SK-N-SH (cell line): ENCODE measurements around the gene CACNA2D3. TPM values are rescaled to one million over a fixed set of nuclear protein-coding genes. Genes with fewer than 3 reads are reported as not detected.
A peak's percentile ranks its signal among the peaks of the same experiment; 100 is the strongest.

ENCODE experiments used
- CTCF ChIA-PET: fragments of 300-600, 350-600 bp; formaldehyde crosslinking; extraction: SDS; loops from one replicate; lab custom pipeline; 2021; lab: Yijun Ruan, JAX
- POLR2A ChIA-PET: fragments of 350-600 bp; sonication (Branson Sonifier 250); formaldehyde crosslinking; extraction: SDS; loops from one replicate; lab custom pipeline; 2020; ENCODE audit warnings: antibody characterized with exemption, inconsistent platforms; lab: Yijun Ruan, JAX
- DNase-seq: peaks from one replicate; pipeline ENCODE4 v3.0.0; 2012
- H2AFZ ChIP-seq: fragments of 200-600 bp; sonication (generic); 2 replicates; pipeline ENCODE4 v1.8.1; 2016; ENCODE audit warnings: antibody characterized with exemption, mild to moderate bottlenecking, low read depth
- H3F3A ChIP-seq: fragments of 200-600 bp; sonication (generic); replicated peaks from 2 replicates; pipeline ENCODE3; 2016; ENCODE audit warnings: antibody characterized with exemption, mild to moderate bottlenecking; ENCODE audit not compliant: insufficient read depth
- H3K27ac ChIP-seq, 2 experiments: fragments of 200-500 bp in 1 of 2; fragments of 200-600 bp in 1 of 2; sonication (Bioruptor generic) in 1 of 2; sonication (generic), shearing (Covaris generic) in 1 of 2; 2 replicates each; pipeline versions ENCODE4 v1.5.1 to v1.6.1; 2014 to 2016; ENCODE audit warnings: low read depth in 2 of 2, inconsistent platforms in 1 of 2, low read length in 1 of 2, mild to moderate bottlenecking in 1 of 2, mixed read lengths in 1 of 2
- H3K27me3 ChIP-seq: fragments of 200-600 bp; sonication (generic), shearing (Covaris generic); 2 replicates; pipeline ENCODE4 v1.6.1; 2016; ENCODE audit warnings: mixed run types; ENCODE audit not compliant: insufficient read depth
- H3K36me3 ChIP-seq, 2 experiments: fragments of 200-500 bp in 1 of 2; fragments of 200-600 bp in 1 of 2; sonication (Bioruptor generic) in 1 of 2; sonication (generic) in 1 of 2; replicated peaks in 1 of 2; 2 replicates each; pipeline versions ENCODE3 to v1.5.1; 2014 to 2016; ENCODE audit warnings: low read length in 1 of 2, mild to moderate bottlenecking in 1 of 2; ENCODE audit not compliant: insufficient read depth in 2 of 2, control insufficient read depth in 1 of 2
- H3K4me1 ChIP-seq, 2 experiments: fragments of 200-500 bp in 1 of 2; fragments of 200-600 bp in 1 of 2; sonication (Bioruptor generic) in 1 of 2; sonication (generic), shearing (Covaris generic) in 1 of 2; 2 replicates each; pipeline versions ENCODE4 v1.5.1 to v1.6.1; 2014 to 2016; ENCODE audit warnings: low read depth in 1 of 2, low read length in 1 of 2, mixed run types in 1 of 2; ENCODE audit not compliant: insufficient read depth in 2 of 2, control insufficient read depth in 1 of 2
- H3K4me2 ChIP-seq: fragments of 200-600 bp; sonication (generic), shearing (Covaris generic); 2 replicates; pipeline ENCODE4 v1.6.1; 2017; ENCODE audit warnings: mixed run types
- H3K4me3 ChIP-seq, 2 experiments: fragments of 200-500 bp in 1 of 2; fragments of 200-600 bp in 1 of 2; sonication (Bioruptor generic) in 1 of 2; sonication (generic), shearing (Covaris generic) in 1 of 2; 2 replicates each; pipeline versions ENCODE4 v1.5.1 to v1.8.1; 2014 to 2016; ENCODE audit warnings: low read depth in 2 of 2, inconsistent platforms in 1 of 2, low read length in 1 of 2, mild to moderate bottlenecking in 1 of 2, mixed read lengths in 1 of 2, moderate library complexity in 1 of 2
- H3K79me2 ChIP-seq: fragments of 200-600 bp; sonication (generic); 2 replicates; pipeline ENCODE4 v1.8.1; 2017; ENCODE audit warnings: mild to moderate bottlenecking; ENCODE audit not compliant: insufficient read depth
- H3K9ac ChIP-seq: fragments of 200-600 bp; sonication (generic); 2 replicates; pipeline ENCODE4 v1.6.1; 2017; ENCODE audit warnings: mixed run types
- H3K9me2 ChIP-seq: fragments of 200-600 bp; sonication (generic); 2 replicates; pipeline ENCODE4 v1.6.1; 2017; ENCODE audit warnings: mixed run types
- H3K9me3 ChIP-seq: fragments of 200-600 bp; sonication (generic); 2 replicates; pipeline ENCODE4 v1.6.1; 2017; ENCODE audit warnings: mixed run types, mild to moderate bottlenecking, moderate library complexity
- H4K20me1 ChIP-seq: fragments of 200-600 bp; sonication (generic); 2 replicates; pipeline ENCODE4 v1.6.1; 2017; ENCODE audit warnings: mild to moderate bottlenecking, mixed run types; ENCODE audit not compliant: insufficient read depth
- ELF1 ChIP-seq: IDR thresholded peaks from 2 replicates; pipeline ENCODE4 v1.4.0; 2012
- EP300 ChIP-seq, 2 experiments: IDR thresholded peaks; 2 replicates each; pipeline versions ENCODE4 v1.4.0 to v1.6.1; 2012; ENCODE audit warnings: borderline replicate concordance in 1 of 2, low read depth in 1 of 2, low read length in 1 of 2
- FOSL2 ChIP-seq: IDR thresholded peaks from 2 replicates; pipeline ENCODE4 v1.4.0; 2012; ENCODE audit warnings: low read depth, mild to moderate bottlenecking, moderate library complexity, borderline replicate concordance
- FOXJ3 ChIP-seq: sonication (generic); formaldehyde crosslinking; IDR thresholded peaks from 2 replicates; pipeline ENCODE4 v1.5.1; 2020; ENCODE audit warnings: mild to moderate bottlenecking, missing genetic modification reagents
- GABPA ChIP-seq: IDR thresholded peaks from 2 replicates; pipeline ENCODE4 v1.4.0; 2012; ENCODE audit warnings: low read depth, mild to moderate bottlenecking
- GATA2 ChIP-seq: sonication (generic); formaldehyde crosslinking; IDR thresholded peaks from 2 replicates; pipeline ENCODE4 v1.5.0; 2020; ENCODE audit warnings: mild to moderate bottlenecking, missing genetic modification reagents
- JUND ChIP-seq: IDR thresholded peaks from 2 replicates; pipeline ENCODE4 v1.4.0; 2012
- MEF2A ChIP-seq: IDR thresholded peaks from 2 replicates; pipeline ENCODE4 v1.4.0; 2012; ENCODE audit warnings: low read depth, borderline replicate concordance
- NFIC ChIP-seq: IDR thresholded peaks from 2 replicates; pipeline ENCODE4 v1.4.0; 2012; ENCODE audit warnings: borderline replicate concordance
- NRF1 ChIP-seq: IDR thresholded peaks from 2 replicates; pipeline ENCODE4 v1.6.1; 2012; ENCODE audit warnings: low read depth, mild to moderate bottlenecking, low read length
- POLR2AphosphoS5 ChIP-seq: IDR thresholded peaks from 2 replicates; pipeline ENCODE4 v1.6.1; 2012; ENCODE audit warnings: low read depth, low read length
- RAD21 ChIP-seq: IDR thresholded peaks from 2 replicates; pipeline ENCODE4 v1.6.1; 2012; ENCODE audit warnings: mild to moderate bottlenecking, low read length
- SIN3A ChIP-seq: IDR thresholded peaks from 2 replicates; pipeline ENCODE4 v1.6.1; 2012; ENCODE audit warnings: low read depth, mild to moderate bottlenecking, low read length, moderate library complexity, borderline replicate concordance
- TEAD4 ChIP-seq: IDR thresholded peaks from 2 replicates; pipeline ENCODE4 v1.4.0; 2012; ENCODE audit warnings: mild to moderate bottlenecking, borderline replicate concordance; ENCODE audit not compliant: insufficient read depth
- YY1 ChIP-seq: IDR thresholded peaks from 2 replicates; pipeline ENCODE4 v1.4.0; 2012; ENCODE audit warnings: low read depth, mild to moderate bottlenecking
- ZBTB33 ChIP-seq: IDR thresholded peaks from 2 replicates; pipeline ENCODE4 v1.4.0; 2012; ENCODE audit warnings: low read depth, borderline replicate concordance
- WGBS: methylation state at CpG from one replicate; pipeline ENCODE4 v1.1.6; 2017; ENCODE audit warnings: low lambda C conversion rate; 5-methylcytosine and 5-hydroxymethylcytosine counted together
- polyA plus RNA-seq, 3 experiments: library from polyadenylated mRNA; depleted of rRNA; stranded (reverse); fragments of >200 nt; gene quantifications; 2 replicates each; pipeline ENCODE4 v1.2.3, GENCODE V29; 2012
- TF ChIP-seq, protein P1 (sequence below): fragments of 150-350 bp; IDR thresholded peaks from 2 replicates; pipeline ENCODE4 v1.6.1; 2016; ENCODE audit warnings: mild to moderate bottlenecking, low read depth, low read length
- TF ChIP-seq, protein P2 (sequence below): fragments of 200-600 bp; sonication (generic); IDR thresholded peaks from 2 replicates; pipeline ENCODE4 v1.6.1; 2017; ENCODE audit warnings: antibody characterized with exemption, mild to moderate bottlenecking, moderate library complexity
- TF ChIP-seq, protein P3 (sequence below): fragments of 150-350 bp; IDR thresholded peaks from 2 replicates; pipeline ENCODE4 v1.6.1; 2017; ENCODE audit warnings: antibody characterized with exemption, low read length, low read depth, borderline replicate concordance

CACNA2D3 gene
- polyA plus RNA-seq, 1 of the 3 experiments (the other 2 are of a cell fraction) = 0.15 TPM

- TF ChIP-seq NFIC (no peak), GATA2 (CRISPR knock-in tag) (no peak), SIN3A (no peak), GABPA (no peak)
- TF ChIP-seq, protein P1, sequence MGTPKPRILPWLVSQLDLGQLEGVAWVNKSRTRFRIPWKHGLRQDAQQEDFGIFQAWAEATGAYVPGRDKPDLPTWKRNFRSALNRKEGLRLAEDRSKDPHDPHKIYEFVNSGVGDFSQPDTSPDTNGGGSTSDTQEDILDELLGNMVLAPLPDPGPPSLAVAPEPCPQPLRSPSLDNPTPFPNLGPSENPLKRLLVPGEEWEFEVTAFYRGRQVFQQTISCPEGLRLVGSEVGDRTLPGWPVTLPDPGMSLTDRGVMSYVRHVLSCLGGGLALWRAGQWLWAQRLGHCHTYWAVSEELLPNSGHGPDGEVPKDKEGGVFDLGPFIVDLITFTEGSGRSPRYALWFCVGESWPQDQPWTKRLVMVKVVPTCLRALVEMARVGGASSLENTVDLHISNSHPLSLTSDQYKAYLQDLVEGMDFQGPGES = no peak
- TF ChIP-seq, protein P2, sequence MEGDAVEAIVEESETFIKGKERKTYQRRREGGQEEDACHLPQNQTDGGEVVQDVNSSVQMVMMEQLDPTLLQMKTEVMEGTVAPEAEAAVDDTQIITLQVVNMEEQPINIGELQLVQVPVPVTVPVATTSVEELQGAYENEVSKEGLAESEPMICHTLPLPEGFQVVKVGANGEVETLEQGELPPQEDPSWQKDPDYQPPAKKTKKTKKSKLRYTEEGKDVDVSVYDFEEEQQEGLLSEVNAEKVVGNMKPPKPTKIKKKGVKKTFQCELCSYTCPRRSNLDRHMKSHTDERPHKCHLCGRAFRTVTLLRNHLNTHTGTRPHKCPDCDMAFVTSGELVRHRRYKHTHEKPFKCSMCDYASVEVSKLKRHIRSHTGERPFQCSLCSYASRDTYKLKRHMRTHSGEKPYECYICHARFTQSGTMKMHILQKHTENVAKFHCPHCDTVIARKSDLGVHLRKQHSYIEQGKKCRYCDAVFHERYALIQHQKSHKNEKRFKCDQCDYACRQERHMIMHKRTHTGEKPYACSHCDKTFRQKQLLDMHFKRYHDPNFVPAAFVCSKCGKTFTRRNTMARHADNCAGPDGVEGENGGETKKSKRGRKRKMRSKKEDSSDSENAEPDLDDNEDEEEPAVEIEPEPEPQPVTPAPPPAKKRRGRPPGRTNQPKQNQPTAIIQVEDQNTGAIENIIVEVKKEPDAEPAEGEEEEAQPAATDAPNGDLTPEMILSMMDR = no peak
- H3K4me3 ChIP-seq = no peak overlapping the region
- H3K4me2 ChIP-seq = no peak overlapping the region
- CTCF ChIA-PET = interaction anchor here (2.5 kb wide), 1 partner anchor 10 kb away, joined by 11 read pairs; no protein-coding TSS in a partner anchor
- WGBS = 78% methylated on average over 5 of the region's 5 CpGs
- DNase-seq = no peak
- H3K27me3 ChIP-seq = no peaks in the 10 kb centered on the region
- no peaks in the 10 kb centered on the region for H3K9me2 ChIP-seq
- H3K4me1 ChIP-seq = peaks cover 0 to 8% of the 10 kb centered on the region in 2 experiments; a peak in 1 of 4 replicates
- H3K79me2 ChIP-seq = no peaks in the 10 kb centered on the region
- POLR2A ChIA-PET = no interaction called here
- H3F3A ChIP-seq = no peaks in the 10 kb centered on the region
- H4K20me1 ChIP-seq = no peaks in the 10 kb centered on the region
- no peak overlapping the region for H3K27ac ChIP-seq
- no peak overlapping the region for H2AFZ ChIP-seq
- no peaks in the 10 kb centered on the region for H3K9me3 ChIP-seq
- H3K36me3 ChIP-seq = no peaks in the 10 kb centered on the region
- H3K9ac ChIP-seq = no peak overlapping the region
These were observed 740.2 kb downstream of the CACNA2D3 start for GRCh38 chr3:54862526-54862925.

- ChIA-PET POLR2A (no interaction called here), CTCF (interaction anchor here (1.0 to 1.5 kb wide), 3 partner anchors 9 to 323 kb away, joined by 3 to 10 read pairs (median 3); no protein-coding TSS in a partner anchor)
- Histone ChIP-seq H3K27me3 (no peaks in the 10 kb centered on the region), H3K4me1 (peaks cover 0 to 8% of the 10 kb centered on the region in 2 experiments; a peak in 1 of 4 replicates), H3K9ac (no peak overlapping the region), H3K79me2 (no peaks in the 10 kb centered on the region), H4K20me1 (no peaks in the 10 kb centered on the region), H3K4me3 (no peak overlapping the region), H3K9me2 (no peaks in the 10 kb centered on the region), H3K36me3 (no peaks in the 10 kb centered on the region), H3K27ac (no peak overlapping the region), H3K9me3 (no peaks in the 10 kb centered on the region), H3K4me2 (no peak overlapping the region), H2AFZ (peak overlapping the region; percentile 52; the same call in 1 of the 2 replicates), H3F3A (no peaks in the 10 kb centered on the region)
- DNase-seq = no peak
- 76% methylated on average over 8 of the region's 8 CpGs for WGBS
- TF ChIP-seq TEAD4 (no peak), MEF2A (no peak), ELF1 (no peak), RAD21 (no peak), YY1 (no peak), ZBTB33 (no peak), JUND (no peak), EP300 (IDR thresholded peaks at IDR 0.05; ENCODE audit: borderline replicate concordance in 1 of 2, low read depth in 1 of 2, low read length in 1 of 2) (no peak), POLR2AphosphoS5 (no peak), NRF1 (no peak), FOSL2 (no peak), FOXJ3 (no peak)
- TF ChIP-seq, protein P2 = no peak
- TF ChIP-seq, protein P3, sequence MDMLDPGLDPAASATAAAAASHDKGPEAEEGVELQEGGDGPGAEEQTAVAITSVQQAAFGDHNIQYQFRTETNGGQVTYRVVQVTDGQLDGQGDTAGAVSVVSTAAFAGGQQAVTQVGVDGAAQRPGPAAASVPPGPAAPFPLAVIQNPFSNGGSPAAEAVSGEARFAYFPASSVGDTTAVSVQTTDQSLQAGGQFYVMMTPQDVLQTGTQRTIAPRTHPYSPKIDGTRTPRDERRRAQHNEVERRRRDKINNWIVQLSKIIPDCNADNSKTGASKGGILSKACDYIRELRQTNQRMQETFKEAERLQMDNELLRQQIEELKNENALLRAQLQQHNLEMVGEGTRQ = no peak
These were observed 741.0 kb downstream of the CACNA2D3 start for GRCh38 chr3:54863366-54863765.
